ENCODE data around the gene FASTKD2.

GRCh38 chr2:206801418-206802189 lies 36.2 kb downstream of the FASTKD2 start:
- no peak for TF ChIP-seq POLR2A (IDR thresholded peaks at IDR 0.05)
- no peak for TF ChIP-seq CTCF (IDR thresholded peaks at IDR 0.05)
